GM18858 (cell line): Measurements from ENCODE around the gene NOL4L.
"Not testable (repeated sequence)": the region's sequence is repeated elsewhere in the genome, so short reads cannot be mapped to it uniquely, and the experiment has no call there.

ENCODE experiments used
- ATAC-seq: cut with Tn5 transposase; IDR thresholded peaks from one replicate; pipeline ENCODE4 v1.9.1; 2021; ENCODE audit not compliant: unreplicated experiment

Gene NOL4L

DNA sequence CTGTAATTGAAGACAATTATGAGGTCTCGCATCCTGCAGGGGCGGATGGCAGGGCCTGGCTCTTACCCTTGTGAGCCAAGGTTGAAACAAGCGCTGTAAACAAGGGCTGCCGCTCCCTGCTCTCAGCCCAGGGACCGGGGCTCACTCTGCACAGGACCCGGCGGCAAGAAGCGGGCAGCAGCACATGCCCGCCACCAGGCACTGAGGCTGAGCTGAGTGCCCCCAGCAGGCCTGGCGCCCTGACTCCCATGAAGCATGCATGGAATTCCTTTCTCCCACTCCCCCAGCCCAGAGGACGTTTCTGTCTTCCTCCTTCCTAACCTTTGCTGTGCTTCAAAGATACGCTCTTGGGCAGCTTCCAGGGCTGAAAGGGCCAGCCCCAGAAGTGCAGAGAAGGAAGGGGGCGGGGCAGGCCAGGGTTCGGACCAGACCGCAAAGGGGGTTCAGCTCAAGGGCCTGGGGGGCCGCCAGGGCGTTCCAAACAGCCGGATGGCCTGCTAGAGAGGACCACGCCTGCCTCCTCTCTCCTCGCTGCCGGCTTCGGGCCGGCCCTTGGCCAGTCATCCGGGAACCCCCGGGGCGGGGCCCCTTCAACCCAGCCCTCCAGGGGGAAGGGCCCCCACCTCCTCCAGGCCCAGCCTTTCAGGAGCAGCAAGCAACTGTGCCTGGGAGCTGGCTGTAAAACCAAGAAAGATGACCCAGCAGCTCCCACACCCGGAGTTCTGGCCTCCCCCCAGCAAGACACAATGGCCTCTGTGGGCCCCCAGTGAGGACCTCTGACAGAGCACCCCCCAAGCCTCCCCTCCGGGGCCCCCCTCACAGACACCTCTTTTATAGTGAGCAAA is 109.9 kb downstream of the NOL4L start:
- ATAC-seq, result no peak

- ATAC-seq, result no peak
Observed at GRCh38 chr20:32474717-32474966, 110.5 kb downstream of the NOL4L start.

GRCh38 chr20:32474009-32474716 is 111.0 kb downstream of the NOL4L start:
- no peak for ATAC-seq

GRCh38 chr20:32473231-32474008 is 111.7 kb downstream of the NOL4L start:
- ATAC-seq, result no peak

GRCh38 chr20:32472581-32473207 is 112.4 kb downstream of the NOL4L start:
- ATAC-seq, result no peak

DNA sequence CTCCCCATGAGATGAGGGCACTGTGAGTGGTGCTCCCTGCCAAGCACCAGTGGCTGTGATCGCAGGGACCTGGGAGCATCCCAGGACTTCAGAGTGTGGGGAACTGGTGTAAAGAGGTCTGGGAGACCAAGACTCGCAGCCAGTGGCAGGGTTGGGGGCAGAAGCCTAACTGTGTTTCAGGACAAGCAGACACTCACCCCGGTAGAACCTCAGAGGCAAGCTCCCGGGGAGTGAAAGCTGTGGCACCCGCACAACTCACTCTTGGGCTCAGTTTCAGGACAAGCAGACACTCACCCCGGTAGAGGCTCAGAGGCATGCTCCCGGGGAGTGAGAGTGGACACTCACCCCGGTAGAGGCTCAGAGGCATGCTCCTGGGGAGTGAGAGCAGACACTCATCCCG is 114.2 kb downstream of the NOL4L start:
- no peak for ATAC-seq

DNA sequence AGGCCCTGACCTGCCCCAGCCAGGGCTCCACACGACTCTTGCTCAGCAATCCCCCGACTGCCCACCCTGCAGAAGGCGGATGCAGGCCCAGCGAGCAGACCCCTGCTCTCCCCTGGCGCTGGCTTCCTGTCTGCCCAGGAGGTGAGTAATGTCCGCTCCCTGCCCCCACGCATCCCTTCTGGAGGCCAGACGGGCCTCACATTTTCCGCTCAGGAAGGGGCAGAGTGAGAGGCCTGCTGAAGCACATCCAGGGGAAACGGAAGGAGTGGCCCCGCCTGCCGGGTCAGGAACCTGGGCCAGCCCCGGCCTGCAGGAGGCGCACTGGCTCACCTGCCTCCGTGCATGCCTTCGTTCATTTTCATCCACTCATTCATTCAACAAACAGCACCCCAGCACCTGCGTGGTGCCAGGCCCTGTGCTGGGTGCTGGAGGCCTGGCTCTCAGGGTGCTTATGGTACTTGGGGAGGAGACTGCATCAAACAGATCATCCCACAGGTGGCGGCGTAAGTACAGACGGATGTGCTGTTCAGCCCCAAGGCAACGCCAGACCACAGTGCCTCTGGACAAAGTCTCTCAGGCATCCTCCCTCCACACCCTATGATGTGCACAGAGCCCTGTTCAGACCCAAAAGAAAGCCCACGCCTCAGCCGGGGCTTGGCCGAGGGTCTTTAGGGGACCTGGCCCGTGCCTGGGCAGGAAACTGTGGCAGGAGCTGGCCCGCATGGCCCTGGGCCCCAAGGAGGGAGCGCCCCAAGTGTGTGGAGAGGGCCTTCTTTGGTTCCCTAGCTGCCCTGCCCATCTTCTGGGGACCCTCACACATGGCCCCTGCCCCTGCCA is 114.9 kb downstream of the NOL4L start:
- no peak for ATAC-seq

- ATAC-seq, result no peak
Observed at GRCh38 chr20:32468860-32469259, 116.3 kb downstream of the NOL4L start.

- ATAC-seq, result no peak
Observed at GRCh38 chr20:32468313-32468640, 116.9 kb downstream of the NOL4L start.

- ATAC-seq, result no peak
Observed at GRCh38 chr20:32467506-32468312, 117.4 kb downstream of the NOL4L start.

- ATAC-seq, result no peak
Observed at GRCh38 chr20:32466739-32467505, 118.2 kb downstream of the NOL4L start.

GRCh38 chr20:32465901-32466675 is 119.0 kb downstream of the NOL4L start:
- not testable (repeated sequence) for ATAC-seq

DNA sequence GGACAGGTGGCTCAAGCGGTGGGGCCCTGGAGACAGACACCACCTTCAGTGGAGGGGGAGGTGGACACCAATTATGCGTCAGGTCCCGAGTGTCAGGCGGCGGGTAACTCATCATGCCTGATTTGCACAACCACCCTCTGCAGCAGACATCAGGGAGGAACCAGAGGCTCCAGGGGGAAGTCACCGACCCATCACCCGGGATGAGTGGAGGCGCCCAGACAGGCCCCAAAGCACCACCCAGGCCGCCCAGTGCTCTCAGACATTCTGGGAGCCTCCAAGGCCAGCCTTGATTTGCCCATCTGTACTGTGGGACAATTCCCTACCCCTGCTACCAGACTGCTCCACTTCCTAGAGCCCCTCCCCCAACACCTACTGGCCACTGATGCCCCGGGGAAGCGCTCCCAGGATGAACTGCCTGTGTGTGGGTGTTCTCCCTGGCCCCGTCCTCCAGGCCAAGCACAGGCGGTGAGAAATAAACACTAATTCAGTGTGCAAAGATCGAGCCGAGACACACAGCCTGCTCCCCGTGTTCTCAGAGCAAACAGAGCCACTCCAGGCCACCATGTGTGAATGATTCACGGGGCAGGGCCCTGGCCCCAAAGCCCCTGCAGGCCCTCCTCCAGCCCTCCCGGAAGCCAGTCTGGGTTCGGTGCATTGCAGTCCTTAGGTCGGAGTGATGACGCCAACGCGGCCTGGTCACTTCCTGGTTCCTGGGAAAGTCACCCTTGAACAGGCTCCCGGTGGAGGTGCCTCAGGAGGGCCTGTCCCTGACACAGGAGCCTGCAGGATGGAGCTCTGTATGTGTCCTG is 119.8 kb downstream of the NOL4L start:
- ATAC-seq, result no peak

DNA sequence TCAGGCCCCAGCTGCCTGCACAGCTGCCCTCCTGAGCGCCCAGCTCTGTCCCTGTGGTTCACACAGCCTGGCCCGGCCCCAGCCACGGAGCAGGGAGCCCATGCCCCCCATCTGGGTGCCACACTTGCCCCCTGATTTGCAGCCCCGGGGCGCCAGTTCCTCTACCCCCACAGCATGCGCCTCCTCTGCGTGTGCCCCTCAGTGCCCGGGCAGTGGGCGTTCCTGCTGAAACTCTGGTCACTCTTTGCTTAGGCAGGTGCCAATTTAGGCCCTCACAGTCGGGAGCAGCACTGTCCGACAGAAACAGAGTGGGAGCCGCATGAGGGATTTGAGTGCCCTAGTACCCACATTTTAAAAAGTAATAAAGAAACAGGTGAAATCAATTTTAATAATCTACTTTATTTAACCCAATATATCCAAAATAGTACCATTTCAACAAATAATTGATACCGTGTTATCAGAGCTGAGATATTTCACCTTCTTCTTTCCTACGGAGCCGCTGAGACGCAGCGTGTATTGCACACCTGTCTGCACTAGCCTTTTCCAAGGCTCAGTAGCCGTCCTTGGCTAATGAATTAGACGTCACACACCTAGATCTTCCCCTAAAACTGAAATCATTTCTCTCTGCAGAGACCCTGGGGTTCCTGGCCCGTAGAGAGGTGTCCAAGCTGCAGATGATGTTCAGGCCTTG is 120.6 kb downstream of the NOL4L start:
- ATAC-seq, result no peak

- no peak for ATAC-seq
Observed at GRCh38 chr20:32463642-32464400, 121.3 kb downstream of the NOL4L start.
